Adrenal gland (tissue), 12 donors: Measurements from ENCODE around the gene DYSF. TPM values are rescaled to one million over a fixed set of nuclear protein-coding genes. Genes with fewer than 3 reads are reported as not detected.

Experiments used
- DNase-seq, 7 donors: peaks; one replicate each; pipeline ENCODE4 v3.0.0-alpha.2; 2019 to 2020
- H3K27ac ChIP-seq, 5 donors: fragments of 200-600 bp; sonication (generic) in 4 of 5; 1 replicate in 3 of 5; 2 replicates in 2 of 5; pipeline versions ENCODE4 v1.5.1 to v1.8.0; 2016 to 2020; ENCODE audit warnings: mild to moderate bottlenecking in 1 of 5
- H3K27me3 ChIP-seq: fragments of 200-600 bp; 2 replicates; pipeline ENCODE4 v1.8.0; 2021
- H3K36me3 ChIP-seq, 2 donors: fragments of 200-600 bp; replicated peaks in 1 of 2; 1 replicate in 1 of 2; 2 replicates in 1 of 2; pipeline versions ENCODE4 v1.5.1 to v1.8.0; 2018 to 2022
- H3K4me1 ChIP-seq, 2 donors: fragments of 200-600 bp; replicated peaks in 1 of 2; 1 replicate in 1 of 2; 2 replicates in 1 of 2; pipeline versions ENCODE4 v1.5.1 to v1.8.0; 2018 to 2021
- H3K4me3 ChIP-seq, 4 donors: fragments of 200-600 bp; sonication (generic) in 3 of 4; one replicate each; pipeline ENCODE4 v1.5.1; 2016 to 2018
- H3K9me3 ChIP-seq, 3 donors: fragments of 200-600 bp; sonication (generic) in 1 of 3; replicated peaks in 1 of 3; 1 replicate in 2 of 3; 2 replicates in 1 of 3; pipeline versions ENCODE4 v1.5.1 to v1.8.0; 2016 to 2021
- CTCF ChIP-seq, 6 experiments: fragments of 450-650 bp in 4 of 6; fragments of 200-600 bp in 2 of 6; sonication (generic) in 1 of 6; IDR thresholded peaks; 1 replicate in 5 of 6; 2 replicates in 1 of 6; pipeline versions ENCODE4 v1.5.1 to v1.8.0; 2016 to 2021; ENCODE audit warnings: antibody characterized with exemption in 6 of 6, mild to moderate bottlenecking in 2 of 6, moderate library complexity in 1 of 6
- POLR2A ChIP-seq, 2 donors: fragments of 450-650 bp; IDR thresholded peaks; one replicate each; pipeline ENCODE4 v1.6.1; 2017; ENCODE audit warnings: antibody characterized with exemption in 2 of 2, mild to moderate bottlenecking in 2 of 2, moderate library complexity in 1 of 2
- WGBS, 4 donors: extraction: QIAGEN DNeasy Blood & Tissue Kit in 2 of 4; methylation state at CpG; one replicate each; pipeline versions ENCODE4 v1.1.5 to v1.1.7; 2013 to 2017; 5-methylcytosine and 5-hydroxymethylcytosine counted together
- intact Hi-C, 2 donors: fragments of 100-400 bp; cut with DNase I; formaldehyde crosslinking; loops; one replicate each; pipeline versions ENCODE4 v1.14.1 to v1.15.0; 2022 to 2023
- polyA plus RNA-seq, 3 donors: library from polyadenylated mRNA; stranded (reverse); fragments of 200-250 nt in 2 of 3; fragments of 350-450 nt in 1 of 3; fragmentation: Illumina TruSeq in 1 of 3; extraction: RNeasy Lipid Tissue Mini Kit (QIAGEN cat#74804) in 1 of 3; gene quantifications; one replicate each; pipeline ENCODE4 v1.2.3, GENCODE V29; 2013 to 2014
- total RNA-seq, 9 donors: library from RNA; depleted of rRNA in 4 of 9; stranded (reverse); fragments of >200 nt in 4 of 9; fragments of 120-200 nt in 1 of 9; fragmentation: NEBNext Ultra II Directional in 1 of 9; extraction: Animal tissue kit (Norgen Biotek cat#: 25700) in 1 of 9; gene quantifications; one replicate each; pipeline versions ENCODE4 v1.1.0 to v1.2.4, GENCODE V29; 2013 to 2023
- donor health status: healthy with polysubstance abuse.
- donor health status: Bipolar disorder and iron deficiency.
- donor health status: DM: yes; HTN: yes; CAD: no.
- donor health status: DM: no; HTN: no; CAD: no.
- donor health status: DM: no; HTN: no; CAD: no.
- donor health status: DM: yes; HTN: yes; CAD: no.

DYSF gene
- total and polyA plus RNA-seq, 12 donors: 3.2 to 22.4 (median 15.3) TPM

- no peak for DNase-seq
- no peak overlapping the region for H3K4me3 ChIP-seq
- no peaks in the 10 kb centered on the region for H3K4me1 ChIP-seq
- TF ChIP-seq POLR2A (IDR thresholded peaks at IDR 0.05) (no peak), CTCF (IDR thresholded peaks at IDR 0.05) (no peak)
- no peaks in the 10 kb centered on the region for H3K9me3 ChIP-seq
- intact Hi-C loops: no loop called here
- H3K27me3 ChIP-seq: no peaks in the 10 kb centered on the region
- WGBS, 4 donors: 80 to 83% (median 82%) methylated on average over 16 to 31 of the region's 31 CpGs
- H3K36me3 ChIP-seq: no peaks in the 10 kb centered on the region
- no peak overlapping the region for H3K27ac ChIP-seq
Observed at GRCh38 chr2:71559828-71560637, 106.7 kb downstream of the DYSF start.

GRCh38 chr2:71560638-71561011 lies 107.3 kb downstream of the DYSF start:
- DNase-seq: no peak
- Histone ChIP-seq H3K4me1 (no peaks in the 10 kb centered on the region), H3K9me3 (no peaks in the 10 kb centered on the region), H3K36me3 (no peaks in the 10 kb centered on the region), H3K4me3 (no peak overlapping the region), H3K27ac (no peak overlapping the region), H3K27me3 (no peaks in the 10 kb centered on the region)
- intact Hi-C loops: no loop called here
- WGBS, 4 donors: 63 to 71% (median 66%) methylated on average over 19 to 20 of the region's 20 CpGs
- TF ChIP-seq CTCF (IDR thresholded peaks at IDR 0.05): no peak
- TF ChIP-seq POLR2A (IDR thresholded peaks at IDR 0.05): no peak

GRCh38 chr2:71561441-71562267 lies 108.3 kb downstream of the DYSF start:
- Histone ChIP-seq H3K27ac (no peak overlapping the region), H3K36me3 (no peaks in the 10 kb centered on the region), H3K9me3 (no peaks in the 10 kb centered on the region), H3K4me1 (no peaks in the 10 kb centered on the region), H3K4me3 (no peak overlapping the region), H3K27me3 (no peaks in the 10 kb centered on the region)
- WGBS, 4 donors: 90 to 95% (median 93%) methylated on average over 8 to 15 of the region's 15 CpGs
- TF ChIP-seq POLR2A (IDR thresholded peaks at IDR 0.05) (no peak), CTCF (IDR thresholded peaks at IDR 0.05) (no peak)
- DNase-seq: no peak
- intact Hi-C loops: no loop called here

GRCh38 chr2:71562518-71562917 lies 109.2 kb downstream of the DYSF start:
- no peak for DNase-seq
- H3K9me3 ChIP-seq: no peaks in the 10 kb centered on the region
- TF ChIP-seq POLR2A (IDR thresholded peaks at IDR 0.05) (no peak), CTCF (IDR thresholded peaks at IDR 0.05) (no peak)
- H3K36me3 ChIP-seq: no peaks in the 10 kb centered on the region
- H3K4me1 ChIP-seq: no peaks in the 10 kb centered on the region
- no peaks in the 10 kb centered on the region for H3K27me3 ChIP-seq
- H3K27ac ChIP-seq: no peak overlapping the region
- no peak overlapping the region for H3K4me3 ChIP-seq
- 76 to 89% (median 81%) methylated on average over 3 to 7 of the region's 7 CpGs for WGBS, 4 donors
- intact Hi-C loops: no loop called here
